ENCODE measurements around the gene AGXT2.

- TF ChIP-seq TCF4 (CRISPR knock-in tag; IDR thresholded peaks at IDR 0.05; ENCODE audit: borderline replicate concordance) (no peak), ARNTL (CRISPR knock-in tag; IDR thresholded peaks at IDR 0.05; ENCODE audit: borderline replicate concordance, low read depth) (no peak)
Observed at GRCh38 chr5:35058374-35058788, 10.6 kb upstream of the AGXT2 start.
